ENCODE data around the gene CNIH2.

Gene CNIH2

DNA sequence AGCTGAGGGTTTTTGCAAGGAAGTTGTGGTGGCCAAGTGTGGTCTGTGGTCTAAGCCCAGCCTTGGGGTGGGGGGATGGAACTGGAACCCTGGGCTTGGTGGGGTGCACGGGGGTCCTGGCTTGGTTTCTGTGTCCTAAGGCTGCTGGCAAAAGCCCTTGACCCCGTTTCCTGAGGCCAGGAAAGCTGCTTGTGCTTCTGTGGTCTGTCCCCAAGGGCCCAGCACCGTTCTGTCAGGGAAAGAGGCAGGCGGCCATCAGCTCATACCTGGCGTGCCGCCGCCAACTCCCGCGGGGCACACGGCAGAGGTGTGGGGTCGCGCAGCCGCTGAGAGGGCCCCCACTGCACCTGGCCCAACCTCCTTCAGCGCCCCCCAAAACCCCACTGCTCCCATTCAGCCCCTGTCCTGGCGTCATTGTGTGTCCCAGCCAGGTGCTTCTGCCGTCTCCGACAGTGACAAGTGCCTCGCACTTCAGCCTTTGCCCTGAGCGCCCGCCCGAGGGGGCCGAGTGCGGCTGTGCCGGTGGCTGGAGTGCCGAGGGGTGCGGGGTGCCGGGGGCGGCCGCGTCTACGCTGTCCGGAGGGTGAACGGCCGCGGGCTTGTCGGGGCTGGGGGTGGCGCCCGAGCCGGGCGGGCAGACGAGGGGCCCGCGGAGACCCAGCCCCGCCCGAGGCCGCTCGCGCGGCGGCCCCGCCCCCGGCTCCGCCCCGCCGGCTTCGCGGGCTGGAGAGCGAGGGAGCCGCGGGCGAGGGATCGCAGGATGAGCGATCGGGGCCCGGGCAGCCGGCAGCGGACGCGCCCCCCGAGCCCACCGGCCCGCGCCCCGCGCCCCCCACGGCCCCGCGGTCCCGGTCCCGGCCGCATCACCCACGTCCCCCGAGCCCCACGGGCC lies at the start of gene CNIH2:
CNIH2 (plus strand) TSS at position 705 of the 892 bp plus-strand sequence. CDS start 282 bp downstream, outside the sequence.
- no peak for TF ChIP-seq ARNT (IDR thresholded peaks at IDR 0.05)
- no peak for TF ChIP-seq TARDBP (IDR thresholded peaks at IDR 0.05)
- TF ChIP-seq SP1 (IDR thresholded peaks at IDR 0.05): no peak
- TF ChIP-seq FOXM1 (IDR thresholded peaks at IDR 0.05; ENCODE audit: borderline replicate concordance): no peak
- TF ChIP-seq, protein P1, sequence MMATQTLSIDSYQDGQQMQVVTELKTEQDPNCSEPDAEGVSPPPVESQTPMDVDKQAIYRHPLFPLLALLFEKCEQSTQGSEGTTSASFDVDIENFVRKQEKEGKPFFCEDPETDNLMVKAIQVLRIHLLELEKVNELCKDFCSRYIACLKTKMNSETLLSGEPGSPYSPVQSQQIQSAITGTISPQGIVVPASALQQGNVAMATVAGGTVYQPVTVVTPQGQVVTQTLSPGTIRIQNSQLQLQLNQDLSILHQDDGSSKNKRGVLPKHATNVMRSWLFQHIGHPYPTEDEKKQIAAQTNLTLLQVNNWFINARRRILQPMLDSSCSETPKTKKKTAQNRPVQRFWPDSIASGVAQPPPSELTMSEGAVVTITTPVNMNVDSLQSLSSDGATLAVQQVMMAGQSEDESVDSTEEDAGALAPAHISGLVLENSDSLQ (IDR thresholded peaks at IDR 0.05): no peak
- no peak for TF ChIP-seq BHLHE40 (IDR thresholded peaks at IDR 0.05; ENCODE audit: borderline replicate concordance)
- TF ChIP-seq SUZ12 (IDR thresholded peaks at IDR 0.05): no peak
- no peak for TF ChIP-seq LEF1 (IDR thresholded peaks at IDR 0.05; ENCODE audit: borderline replicate concordance)
- TF ChIP-seq ELF4 (IDR thresholded peaks at IDR 0.05): no peak
- no peak for TF ChIP-seq FOXK2 (IDR thresholded peaks at IDR 0.05)
- no peak for TF ChIP-seq FOXA1 (IDR thresholded peaks at IDR 0.05)
- no peak for TF ChIP-seq HDGF (IDR thresholded peaks at IDR 0.05; ENCODE audit: borderline replicate concordance)
- no peak for TF ChIP-seq CTBP1 (IDR thresholded peaks at IDR 0.05; ENCODE audit: borderline replicate concordance)
- TF ChIP-seq ZNF384 (IDR thresholded peaks at IDR 0.05): no peak
- TF ChIP-seq NFRKB (IDR thresholded peaks at IDR 0.05): no peak
- TF ChIP-seq L3MBTL2 (conservative IDR thresholded peaks at IDR 0.05): no peak
- CTCF ChIA-PET: interaction anchor here (1.0 to 1.8 kb wide), 2 partner anchors 56 kb away, joined by 3 to 6 read pairs; no protein-coding TSS in a partner anchor
- POLR2A ChIA-PET: interaction anchor here (1.3 to 2.4 kb wide), 2 partner anchors 10 to 12 kb away, joined by 9 to 12 read pairs; partner anchors contain the start of genes RAB1B and YIF1A
- peak; percentile 71 for DNase-seq (ENCODE audit: extremely low spot score)

DNA sequence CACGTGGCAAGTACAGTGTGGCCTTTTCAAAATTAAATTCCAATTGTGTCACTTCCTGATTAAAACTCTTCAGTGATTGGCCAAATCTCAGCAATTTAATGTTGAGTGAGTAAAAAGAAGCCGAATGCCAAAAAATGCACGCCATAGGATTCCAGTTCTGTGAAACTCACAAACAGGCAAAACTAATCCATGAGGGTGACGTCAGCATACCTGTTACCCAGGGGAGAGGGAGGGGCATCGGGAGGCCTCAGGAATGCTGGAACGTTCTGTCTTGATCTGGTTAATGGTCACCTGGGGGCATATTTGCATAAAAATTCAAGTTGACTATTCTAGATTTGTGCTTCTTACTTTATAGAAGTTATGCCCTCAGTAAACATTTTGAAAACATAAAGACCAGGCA lies 49.5 kb upstream of the CNIH2 start:
- TF ChIP-seq ARNT (IDR thresholded peaks at IDR 0.05) (no peak), FOXM1 (IDR thresholded peaks at IDR 0.05; ENCODE audit: borderline replicate concordance) (no peak), TARDBP (IDR thresholded peaks at IDR 0.05) (no peak), FOXA1 (IDR thresholded peaks at IDR 0.05) (no peak), FOXK2 (IDR thresholded peaks at IDR 0.05) (no peak), SP1 (IDR thresholded peaks at IDR 0.05) (no peak), ELF4 (IDR thresholded peaks at IDR 0.05) (no peak), NFRKB (IDR thresholded peaks at IDR 0.05) (no peak), L3MBTL2 (conservative IDR thresholded peaks at IDR 0.05) (no peak), SUZ12 (IDR thresholded peaks at IDR 0.05) (no peak), HDGF (IDR thresholded peaks at IDR 0.05; ENCODE audit: borderline replicate concordance) (no peak), LEF1 (IDR thresholded peaks at IDR 0.05; ENCODE audit: borderline replicate concordance) (no peak), ZNF384 (IDR thresholded peaks at IDR 0.05) (no peak), CTBP1 (IDR thresholded peaks at IDR 0.05; ENCODE audit: borderline replicate concordance) (no peak), BHLHE40 (IDR thresholded peaks at IDR 0.05; ENCODE audit: borderline replicate concordance) (no peak)
- TF ChIP-seq, protein P1 (IDR thresholded peaks at IDR 0.05): no peak
- ChIA-PET POLR2A (no interaction called here), CTCF (no interaction called here)
- no peak for DNase-seq (ENCODE audit: extremely low spot score)

DNA sequence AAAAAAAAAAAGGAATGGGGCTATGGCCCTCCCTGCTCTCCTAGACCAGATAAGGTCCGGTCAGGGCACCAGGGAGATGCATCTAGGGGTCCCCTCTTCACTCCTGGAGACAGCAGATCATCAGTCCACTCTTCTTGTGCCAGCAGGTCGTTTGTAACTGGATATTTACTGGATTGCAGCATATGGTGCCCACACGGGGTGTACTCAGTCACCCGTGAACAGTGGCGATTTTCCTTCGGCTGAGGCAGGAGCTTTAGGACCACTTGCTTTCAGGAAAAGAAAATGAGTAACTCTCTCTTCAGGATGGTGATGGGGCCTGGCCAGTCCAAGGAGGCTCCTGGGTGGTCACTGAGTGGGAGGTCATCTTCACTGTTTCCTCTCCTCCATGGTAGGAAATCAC lies 47.8 kb upstream of the CNIH2 start:
- POLR2A ChIA-PET: no interaction called here
- DNase-seq (ENCODE audit: extremely low spot score): no peak
- CTCF ChIA-PET: interaction anchor here (0.7 kb wide), 1 partner anchor 9 kb away, joined by 3 read pairs; no protein-coding TSS in a partner anchor
- TF ChIP-seq TARDBP (IDR thresholded peaks at IDR 0.05) (no peak), LEF1 (IDR thresholded peaks at IDR 0.05; ENCODE audit: borderline replicate concordance) (no peak)

DNA sequence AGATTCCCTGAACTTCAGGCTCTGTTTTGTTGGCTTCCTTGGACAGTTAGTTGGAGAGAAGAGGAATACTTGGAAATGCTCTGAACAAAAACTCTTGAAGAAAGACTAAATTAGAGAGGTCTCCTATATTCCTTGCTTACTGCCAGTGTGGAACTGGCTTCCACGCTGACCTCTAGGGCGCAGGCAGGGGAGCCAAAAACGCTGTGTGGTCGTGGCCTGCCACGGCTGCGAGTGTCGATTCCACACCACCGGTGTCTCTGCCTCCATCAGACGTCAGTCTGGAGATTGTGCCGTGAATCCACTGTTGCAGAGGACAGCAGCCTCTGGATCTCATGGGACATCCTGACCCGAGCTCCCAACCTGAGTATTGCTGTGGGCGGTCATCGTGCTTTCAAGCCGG lies 47.0 kb upstream of the CNIH2 start:
- no peak for DNase-seq (ENCODE audit: extremely low spot score)
- ChIA-PET CTCF (no interaction called here), POLR2A (no interaction called here)
- TF ChIP-seq SP1 (IDR thresholded peaks at IDR 0.05): no peak
- TF ChIP-seq ARNT (IDR thresholded peaks at IDR 0.05): no peak
- no peak for TF ChIP-seq HDGF (IDR thresholded peaks at IDR 0.05; ENCODE audit: borderline replicate concordance)
- no peak for TF ChIP-seq NFRKB (IDR thresholded peaks at IDR 0.05)
- TF ChIP-seq L3MBTL2 (conservative IDR thresholded peaks at IDR 0.05): no peak
- TF ChIP-seq LEF1 (IDR thresholded peaks at IDR 0.05; ENCODE audit: borderline replicate concordance): no peak
- no peak for TF ChIP-seq ZNF384 (IDR thresholded peaks at IDR 0.05)
- no peak for TF ChIP-seq CTBP1 (IDR thresholded peaks at IDR 0.05; ENCODE audit: borderline replicate concordance)

DNA sequence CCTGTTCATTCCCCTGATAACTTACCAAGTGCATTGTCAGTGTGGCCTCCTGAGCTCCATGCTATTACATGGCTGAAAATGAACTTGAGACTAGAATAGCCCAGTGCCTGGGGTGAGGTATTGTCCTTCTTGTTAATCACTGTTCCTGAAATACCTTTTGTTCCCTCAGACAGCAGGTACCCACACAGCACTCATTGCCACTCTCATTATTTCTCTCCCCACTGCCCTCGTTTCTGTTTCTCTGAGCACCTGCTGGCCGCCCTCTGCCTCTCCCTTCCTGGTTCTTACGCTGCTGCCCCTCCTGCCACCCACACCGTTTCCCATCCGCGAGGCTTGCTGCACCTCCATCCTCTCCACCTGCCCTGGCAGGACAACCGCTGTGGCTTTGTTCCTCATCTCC lies 46.4 kb upstream of the CNIH2 start:
- TF ChIP-seq ZNF384 (IDR thresholded peaks at IDR 0.05) (no peak), FOXM1 (IDR thresholded peaks at IDR 0.05; ENCODE audit: borderline replicate concordance) (no peak), FOXA1 (IDR thresholded peaks at IDR 0.05) (no peak), TARDBP (IDR thresholded peaks at IDR 0.05) (no peak), FOXK2 (IDR thresholded peaks at IDR 0.05) (no peak), HDGF (IDR thresholded peaks at IDR 0.05; ENCODE audit: borderline replicate concordance) (no peak), CTBP1 (IDR thresholded peaks at IDR 0.05; ENCODE audit: borderline replicate concordance) (no peak), ELF4 (IDR thresholded peaks at IDR 0.05) (no peak), SUZ12 (IDR thresholded peaks at IDR 0.05) (no peak), SP1 (IDR thresholded peaks at IDR 0.05) (no peak), LEF1 (IDR thresholded peaks at IDR 0.05; ENCODE audit: borderline replicate concordance) (no peak), BHLHE40 (IDR thresholded peaks at IDR 0.05; ENCODE audit: borderline replicate concordance) (no peak)
- TF ChIP-seq, protein P1 (IDR thresholded peaks at IDR 0.05): no peak
- CTCF ChIA-PET: no interaction called here
- DNase-seq (ENCODE audit: extremely low spot score): no peak
- POLR2A ChIA-PET: no interaction called here

DNA sequence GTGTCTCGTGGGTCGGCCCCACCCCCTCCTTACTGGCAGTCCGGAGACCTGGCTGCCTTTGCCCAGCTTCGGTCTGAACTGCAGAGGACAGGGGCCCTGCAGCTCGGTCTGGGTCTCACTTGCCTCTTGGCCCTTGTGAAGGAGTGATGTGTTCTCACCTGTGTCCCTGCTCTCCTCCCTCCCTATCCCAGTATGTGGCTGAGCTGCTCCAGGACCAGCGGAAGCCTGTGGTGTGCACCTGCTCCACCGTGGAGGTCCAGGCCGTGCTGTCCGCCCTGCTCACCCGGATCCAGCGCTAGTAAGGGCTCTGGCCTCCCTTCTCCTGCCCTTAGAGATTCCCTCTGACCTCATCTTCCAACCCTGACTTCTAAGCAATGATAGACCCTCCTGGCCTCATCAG lies 45.2 kb upstream of the CNIH2 start:
- ChIA-PET CTCF (no interaction called here), POLR2A (no interaction called here)
- DNase-seq (ENCODE audit: extremely low spot score): no peak
- TF ChIP-seq FOXK2 (IDR thresholded peaks at IDR 0.05) (no peak), ARNT (IDR thresholded peaks at IDR 0.05) (no peak), FOXM1 (IDR thresholded peaks at IDR 0.05; ENCODE audit: borderline replicate concordance) (no peak), ZNF384 (IDR thresholded peaks at IDR 0.05) (no peak), SP1 (IDR thresholded peaks at IDR 0.05) (no peak), NFRKB (IDR thresholded peaks at IDR 0.05) (no peak), CTBP1 (IDR thresholded peaks at IDR 0.05; ENCODE audit: borderline replicate concordance) (no peak), BHLHE40 (IDR thresholded peaks at IDR 0.05; ENCODE audit: borderline replicate concordance) (no peak)

Measured in HEK293T (cell line).